HG02840 (cell line): ENCODE data around the gene HES7.
A peak's percentile ranks its signal among the peaks of the same experiment; 100 is the strongest.
"Not testable (repeated sequence)": the region's sequence is repeated elsewhere in the genome, so short reads cannot be mapped to it uniquely, and the experiment has no call there.

Source experiments
- ATAC-seq: cut with Tn5 transposase; IDR thresholded peaks from one replicate; pipeline ENCODE4 v1.9.1; 2021; ENCODE audit warnings: mild to moderate bottlenecking, moderate library complexity, moderate number of reproducible peaks; ENCODE audit not compliant: unreplicated experiment, low FRiP score

The HES7 gene

GRCh38 chr17:8124350-8125153 lies 646 bp upstream of the HES7 start:
- ATAC-seq = no peak

- ATAC-seq = no peak
Observed at GRCh38 chr17:8122924-8123694, 797 bp downstream of the HES7 start.

GRCh38 chr17:8122422-8122923 lies 1.4 kb downstream of the HES7 start:
- no peak for ATAC-seq

DNA sequence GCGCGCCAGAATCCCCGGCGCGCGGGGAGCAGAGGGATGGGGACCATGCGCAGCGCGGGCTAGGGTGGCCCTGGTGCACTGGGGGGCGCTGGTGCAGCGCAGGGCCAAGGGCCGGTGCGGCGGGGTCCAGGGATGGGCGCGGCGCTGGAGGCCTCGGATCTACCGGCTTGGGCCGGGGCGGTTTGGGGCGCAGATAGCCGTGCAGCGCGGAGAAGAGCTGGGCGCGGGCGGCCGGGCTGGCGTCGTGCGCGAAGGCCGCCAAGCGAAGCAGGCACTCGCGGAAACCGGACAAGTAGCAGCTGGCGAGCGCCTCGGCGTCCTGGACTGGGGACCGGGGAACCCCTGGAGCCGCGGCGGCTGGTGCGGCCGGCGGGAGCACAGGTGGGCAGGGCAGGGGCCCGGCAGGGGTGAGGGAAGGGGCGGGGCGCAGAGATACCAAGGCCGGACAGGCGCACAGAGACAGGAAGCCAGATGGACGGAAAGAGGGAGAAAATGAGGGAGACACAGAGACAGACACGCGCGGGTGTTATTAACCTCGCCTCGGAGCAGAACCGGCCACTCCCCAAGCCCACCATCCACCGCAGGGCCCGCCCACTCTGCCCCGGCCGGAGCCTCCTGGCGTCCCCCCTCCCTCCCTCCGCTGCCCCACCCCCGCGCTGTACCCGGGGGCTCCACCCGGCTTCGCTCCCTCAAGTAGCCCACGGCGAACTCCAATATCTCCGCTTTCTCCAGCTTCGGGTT lies 2.1 kb downstream of the HES7 start:
- ATAC-seq = no peak

- ATAC-seq = no peak
Observed at GRCh38 chr17:8121407-8121680, 2.6 kb downstream of the HES7 start.

GRCh38 chr17:8120520-8121406 lies 3.1 kb downstream of the HES7 start:
- no peak for ATAC-seq

- no peak for ATAC-seq
Observed at GRCh38 chr17:8119581-8120519, 4.1 kb downstream of the HES7 start.

GRCh38 chr17:8118769-8119580 lies 4.9 kb downstream of the HES7 start:
- ATAC-seq = peak; percentile 32

GRCh38 chr17:8117980-8118768 lies 5.7 kb downstream of the HES7 start, which contains the start of gene ALOXE3:
ALOXE3 (minus strand) TSS chr17:8118514; CDS start chr17:8117990, 524 bp downstream.
- no peak for ATAC-seq

- no peak for ATAC-seq
Observed at GRCh38 chr17:8117367-8117979, 6.4 kb downstream of the HES7 start.

- no peak for ATAC-seq
Observed at GRCh38 chr17:8116776-8117175, 7.1 kb downstream of the HES7 start.

DNA sequence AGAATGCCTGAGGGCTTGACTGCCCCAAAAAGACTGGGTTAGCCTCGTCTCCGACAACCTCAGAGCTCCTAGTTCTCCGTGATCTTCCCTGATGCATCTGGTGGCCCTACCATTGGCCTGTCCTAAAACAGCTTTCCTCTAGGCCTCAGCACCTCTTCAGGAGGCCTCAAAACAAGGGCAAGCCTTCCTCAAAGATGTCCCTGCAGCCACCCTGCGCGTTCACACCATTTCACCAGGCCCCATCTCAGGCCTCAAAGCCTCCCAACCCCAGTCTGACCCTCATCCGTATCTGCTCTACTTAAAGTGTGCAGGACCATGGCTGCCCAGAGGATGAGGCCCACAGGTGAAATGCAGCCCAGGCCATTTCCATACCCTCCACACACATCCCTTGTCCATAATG lies 13.0 kb downstream of the HES7 start:
- no peak for ATAC-seq

DNA sequence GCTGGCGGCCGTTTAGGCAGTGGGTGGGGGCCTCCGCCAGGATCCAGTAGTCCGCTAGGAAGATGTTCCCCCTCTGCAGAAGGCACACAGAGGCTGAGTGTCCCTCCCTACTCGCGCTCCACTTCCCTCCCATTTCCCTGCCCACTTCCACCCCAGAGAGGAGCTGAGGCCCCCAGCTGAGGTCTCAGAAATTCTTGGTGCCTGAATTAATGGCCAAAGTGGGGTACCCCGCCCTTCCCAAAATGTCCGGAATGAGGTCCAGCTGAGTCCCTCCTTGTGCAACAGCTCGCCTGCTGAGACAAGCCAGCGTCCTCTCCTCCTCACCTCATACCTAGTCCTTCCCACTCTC lies 13.5 kb downstream of the HES7 start:
- no peak for ATAC-seq

- ATAC-seq = no peak
Observed at GRCh38 chr17:8109661-8110455, 14.0 kb downstream of the HES7 start.

DNA sequence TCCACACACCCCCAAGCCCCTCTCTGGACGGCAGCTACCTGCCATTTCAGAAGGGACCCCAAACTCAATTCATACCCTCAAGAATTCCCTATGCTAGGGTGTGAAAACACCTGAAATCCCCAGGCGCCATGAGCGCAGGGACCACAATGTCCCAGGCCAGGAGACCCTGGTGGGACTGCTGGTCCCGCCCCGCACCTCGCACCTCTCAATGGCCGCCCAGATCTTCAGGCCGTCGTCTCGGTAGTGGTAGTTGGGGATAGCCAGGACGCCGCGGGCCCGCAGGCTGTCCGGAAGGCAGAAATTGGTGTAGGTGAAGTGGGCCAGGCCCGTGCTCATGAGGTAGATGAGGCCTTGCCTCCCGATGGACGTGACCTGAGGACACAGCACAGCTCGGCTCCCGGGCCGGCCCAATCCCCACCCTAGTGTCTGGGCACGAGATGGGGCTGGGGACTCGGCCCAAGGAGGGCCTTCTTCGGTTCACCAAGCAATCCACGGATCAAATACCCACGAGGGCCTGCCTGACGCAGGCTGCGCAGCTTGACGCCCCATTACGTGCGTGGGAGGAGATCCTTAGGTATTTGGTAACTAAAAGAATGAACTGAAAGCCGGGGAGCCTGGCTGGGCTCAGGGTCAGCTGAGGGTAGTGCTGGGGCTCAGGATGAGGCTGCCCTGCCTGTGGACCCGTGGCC lies 14.8 kb downstream of the HES7 start:
- ATAC-seq = no peak

DNA sequence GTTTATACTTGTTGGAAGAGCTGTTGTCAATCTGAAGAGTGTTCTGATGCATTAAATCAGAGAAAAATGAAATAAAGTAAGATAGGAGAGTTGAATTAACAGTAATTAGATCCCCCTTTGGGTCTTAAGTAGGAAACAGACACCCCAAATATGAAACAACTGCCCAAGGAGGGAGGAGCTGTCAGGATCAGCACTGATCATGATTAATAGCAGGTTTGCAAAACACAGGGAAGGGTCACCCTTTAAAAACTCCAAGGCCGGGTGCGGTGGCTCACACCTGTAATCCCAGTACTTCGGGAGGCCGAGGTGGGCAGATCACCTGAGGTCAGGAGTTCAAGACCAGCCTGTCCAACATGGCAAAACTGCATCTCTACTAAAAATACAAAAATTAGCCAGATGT lies 16.9 kb downstream of the HES7 start:
- not testable (repeated sequence) for ATAC-seq
